ENCODE results near the gene AKR7A3. TPM values are rescaled to one million over a fixed set of nuclear protein-coding genes. Genes with fewer than 3 reads are reported as not detected.

Gene AKR7A3
- total and polyA plus RNA-seq, 11 donors, result 0.12 to 0.36 (median 0.20) TPM; not detected in 5

DNA sequence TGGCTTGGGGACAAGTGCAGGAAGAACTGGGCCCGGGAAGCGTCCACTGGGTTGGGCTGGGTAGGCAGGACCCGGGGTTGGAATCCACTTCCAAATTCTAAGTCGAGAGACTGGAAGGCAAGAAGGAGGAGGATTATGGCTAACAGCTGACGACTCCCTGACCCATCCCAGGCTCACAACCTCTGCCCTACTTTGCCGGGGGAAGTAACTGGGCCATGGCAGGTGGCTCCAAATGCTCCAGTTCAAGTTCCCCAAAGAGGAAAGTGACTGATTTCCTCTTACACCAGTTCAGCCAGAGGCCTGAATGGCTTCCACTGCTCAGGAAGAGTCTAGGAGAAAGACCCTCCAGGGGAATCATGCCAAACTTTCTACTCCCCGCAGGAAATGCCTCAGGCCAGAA, 48.7 kb downstream of the AKR7A3 start:
- DNase-seq (no peak), ATAC-seq (no peak)
- no peaks in the 10 kb centered on the region for H3K27me3 ChIP-seq
- peaks cover 0 to 6% (median 0%) of the 10 kb centered on the region in 12 donors for H3K4me1 ChIP-seq
- H3K4me3 ChIP-seq, result no peak overlapping the region
- TF ChIP-seq, protein P1, sequence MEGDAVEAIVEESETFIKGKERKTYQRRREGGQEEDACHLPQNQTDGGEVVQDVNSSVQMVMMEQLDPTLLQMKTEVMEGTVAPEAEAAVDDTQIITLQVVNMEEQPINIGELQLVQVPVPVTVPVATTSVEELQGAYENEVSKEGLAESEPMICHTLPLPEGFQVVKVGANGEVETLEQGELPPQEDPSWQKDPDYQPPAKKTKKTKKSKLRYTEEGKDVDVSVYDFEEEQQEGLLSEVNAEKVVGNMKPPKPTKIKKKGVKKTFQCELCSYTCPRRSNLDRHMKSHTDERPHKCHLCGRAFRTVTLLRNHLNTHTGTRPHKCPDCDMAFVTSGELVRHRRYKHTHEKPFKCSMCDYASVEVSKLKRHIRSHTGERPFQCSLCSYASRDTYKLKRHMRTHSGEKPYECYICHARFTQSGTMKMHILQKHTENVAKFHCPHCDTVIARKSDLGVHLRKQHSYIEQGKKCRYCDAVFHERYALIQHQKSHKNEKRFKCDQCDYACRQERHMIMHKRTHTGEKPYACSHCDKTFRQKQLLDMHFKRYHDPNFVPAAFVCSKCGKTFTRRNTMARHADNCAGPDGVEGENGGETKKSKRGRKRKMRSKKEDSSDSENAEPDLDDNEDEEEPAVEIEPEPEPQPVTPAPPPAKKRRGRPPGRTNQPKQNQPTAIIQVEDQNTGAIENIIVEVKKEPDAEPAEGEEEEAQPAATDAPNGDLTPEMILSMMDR (IDR thresholded peaks at IDR 0.05), result no peak
- no peak for TF ChIP-seq POLR2A (IDR thresholded peaks at IDR 0.05)
- WGBS, 4 donors, result 75 to 87% (median 80%) methylated on average over 7 of the region's 7 CpGs
- intact Hi-C loops (cut with DNase I), result loop anchor here in 9 of 10 donors (2.0 to 10.0 kb wide), 7 partner anchors 33 to 415 kb away; no protein-coding TSS in a partner anchor
- no peak overlapping the region for H3K27ac ChIP-seq
- peaks cover 2 to 99% (median 96%) of the 10 kb centered on the region in 9 donors for H3K36me3 ChIP-seq
- no peaks in the 10 kb centered on the region for H3K9me3 ChIP-seq

GRCh38 chr1:19234224-19234623, 54.3 kb downstream of the AKR7A3 start:
- ATAC-seq, result peak in 3 of 4 donors; percentile 32 to 62 (median 37)
- no peaks in the 10 kb centered on the region for H3K9me3 ChIP-seq
- H3K27me3 ChIP-seq, result no peaks in the 10 kb centered on the region
- WGBS, 4 donors, result 86 to 98% (median 90%) methylated on average over 3 of the region's 3 CpGs
- H3K36me3 ChIP-seq, result peaks cover 2 to 100% (median 96%) of the 10 kb centered on the region in 9 donors
- peaks cover 0 to 23% (median 9%) of the 10 kb centered on the region in 12 donors for H3K4me1 ChIP-seq
- peak overlapping the region in 2 of 12 donors; percentile 15 to 77 for H3K27ac ChIP-seq
- TF ChIP-seq, protein P1 (IDR thresholded peaks at IDR 0.05), result no peak
- no peak for TF ChIP-seq POLR2A (IDR thresholded peaks at IDR 0.05)
- no peak overlapping the region for H3K4me3 ChIP-seq
- DNase-seq, result no peak
- intact Hi-C loops (cut with DNase I), result loop anchor here in 1 of 10 donors (10.0 kb wide), 1 partner anchor 349 kb away; no protein-coding TSS in a partner anchor

Other genes starting within 250 kb of the AKR7A3 start
- gene UBR4, start 78.5 kb downstream of the AKR7A3 start, total RNA-seq, result 100 to 1,000 TPM in 3 of 9 donors, 10 to 100 TPM in 6; 44.8 to 150 (median 94.4) TPM
- 10 to 100 TPM; 67.3 to 67.4 TPM for gene UBR4, start 78.5 kb downstream of the AKR7A3 start, polyA plus RNA-seq
- 10 to 100 TPM; 23.4 to 54.5 (median 32.7) TPM for gene EMC1, start 37.2 kb downstream of the AKR7A3 start, total RNA-seq
- gene EMC1, start 37.2 kb downstream of the AKR7A3 start, polyA plus RNA-seq, result 10 to 100 TPM; 10.1 to 27.2 TPM
- gene MRTO4, start 37.0 kb downstream of the AKR7A3 start, total RNA-seq, result 10 to 100 TPM in 6 of 9 donors, 1 to 10 TPM in 3; 8.3 to 17.4 (median 13.7) TPM
- gene MRTO4, start 37.0 kb downstream of the AKR7A3 start, polyA plus RNA-seq, result 10 to 100 TPM; 19.3 to 56.3 TPM
- 10 to 100 TPM; 25.0 to 97.5 (median 46.4) TPM for gene AKR7A2, start 23.4 kb upstream of the AKR7A3 start, total RNA-seq
- 10 to 100 TPM; 13.8 to 27.2 TPM for gene AKR7A2, start 23.4 kb upstream of the AKR7A3 start, polyA plus RNA-seq
- gene SLC66A1, start 23.6 kb upstream of the AKR7A3 start, total RNA-seq, result 10 to 100 TPM in 2 of 9 donors, 1 to 10 TPM in 7; 6.4 to 17.2 (median 8.2) TPM
- gene SLC66A1, start 23.6 kb upstream of the AKR7A3 start, polyA plus RNA-seq, result 10 to 100 TPM; 10.4 to 19.4 TPM
- gene CAPZB, start 196.8 kb upstream of the AKR7A3 start, total RNA-seq, result 100 to 1,000 TPM in 8 of 9 donors, 10 to 100 TPM in 1; 77.8 to 348 (median 237) TPM
- gene CAPZB, start 196.8 kb upstream of the AKR7A3 start, polyA plus RNA-seq, result 100 to 1,000 TPM; 228 to 255 TPM